ENCODE data around the gene TMCO1.
"Not testable (repeated sequence)": the region's sequence is repeated elsewhere in the genome, so short reads cannot be mapped to it uniquely, and the experiment has no call there.

TMCO1 gene

DNA sequence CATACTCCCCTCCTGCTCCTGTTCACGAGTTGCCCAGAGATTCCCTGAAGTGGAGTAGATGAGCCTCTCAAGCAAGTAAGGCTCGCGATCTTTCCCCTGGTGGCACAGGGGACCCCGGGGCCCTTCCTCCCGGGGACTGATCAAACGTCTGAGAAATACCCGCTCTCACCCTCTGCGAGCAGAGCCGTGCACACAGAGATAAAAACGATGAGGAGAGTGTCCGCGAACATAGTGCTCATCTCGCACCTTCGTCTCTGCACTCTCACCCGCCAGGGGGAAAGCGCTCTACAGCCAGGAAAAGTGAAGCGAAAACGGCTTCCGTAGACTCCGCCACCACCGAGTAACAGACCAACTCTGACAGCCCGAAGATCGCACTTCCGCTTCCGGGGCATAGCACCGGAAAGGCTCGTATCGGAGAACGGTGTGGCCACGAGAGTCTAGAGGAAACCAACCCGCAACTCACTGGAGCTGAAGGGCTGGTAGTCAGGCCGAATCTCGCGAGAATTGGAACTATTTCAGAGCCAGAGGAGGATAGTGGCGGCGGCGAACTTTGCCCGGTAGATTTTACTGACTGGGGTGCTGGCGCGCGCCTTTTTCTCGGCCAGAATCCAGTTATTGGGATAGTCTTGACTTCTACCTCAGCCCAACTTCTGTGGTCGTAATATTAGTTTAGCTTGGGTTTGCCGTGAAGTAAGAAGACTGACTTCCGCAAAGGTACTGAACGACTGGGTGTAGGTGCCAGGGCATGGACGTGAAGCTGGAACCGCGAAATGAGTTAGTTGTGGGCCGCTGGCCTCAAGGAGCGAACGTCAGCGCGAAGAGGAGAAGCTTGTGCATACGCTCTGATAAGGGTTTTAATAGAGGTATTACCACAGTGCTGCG lies at the start of gene TMCO1:
TSS of gene TMCO1 (minus strand) at position 356 of the 882 bp plus-strand sequence. CDS start at position 239, 117 bp downstream.
- DNase-seq = peak; percentile 90

GRCh38 chr1:165816826-165817497 lies 48.3 kb upstream of the TMCO1 start:
- DNase-seq = no peak

- DNase-seq = no peak
These were observed 47.5 kb upstream of the TMCO1 start for GRCh38 chr1:165816157-165816556.

GRCh38 chr1:165815725-165816124 lies 47.1 kb upstream of the TMCO1 start:
- no peak for DNase-seq

DNA sequence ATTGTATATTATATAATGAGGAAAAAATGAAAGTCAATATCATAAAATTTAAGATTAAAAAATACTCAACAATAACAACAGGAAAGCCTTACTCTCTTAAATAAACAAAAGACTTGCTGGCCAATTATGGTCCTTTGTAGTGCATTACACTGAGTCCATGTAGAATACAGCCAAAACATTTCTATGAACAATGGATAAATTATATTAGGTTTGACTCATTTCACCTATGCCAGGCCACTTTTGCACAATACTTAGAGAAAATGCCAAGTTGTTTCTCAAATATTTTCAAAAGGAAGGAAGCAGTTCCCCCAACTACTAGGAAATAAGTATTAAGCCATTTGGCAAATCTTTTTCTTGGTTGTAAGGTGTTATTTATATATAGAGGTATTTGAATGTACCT lies 38.9 kb upstream of the TMCO1 start:
- DNase-seq = no peak

GRCh38 chr1:165804513-165804912 lies 35.8 kb upstream of the TMCO1 start:
- DNase-seq = not testable (repeated sequence)

DNA sequence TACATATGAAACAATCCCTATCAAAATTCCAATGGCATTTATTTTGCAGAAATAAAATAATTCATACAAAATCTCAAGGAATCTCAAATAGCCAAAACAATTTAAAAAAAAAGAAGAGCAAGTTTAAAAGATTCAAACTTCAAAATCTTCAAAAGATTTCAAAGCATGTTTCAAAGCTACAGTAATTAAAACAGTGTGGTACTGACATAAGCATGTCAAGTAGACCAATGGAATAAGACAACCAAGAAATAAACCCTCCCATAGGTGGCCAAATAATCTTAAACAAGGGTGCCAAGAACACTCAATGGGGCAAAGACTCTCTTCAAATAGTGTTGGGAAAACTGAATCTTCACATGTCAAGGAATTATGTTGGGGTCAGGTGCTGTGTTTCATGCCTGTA lies 30.7 kb upstream of the TMCO1 start:
- DNase-seq = no peak

GRCh38 chr1:165795894-165796293 lies 27.2 kb upstream of the TMCO1 start:
- no peak for DNase-seq

- DNase-seq = no peak
These were observed 25.3 kb upstream of the TMCO1 start for GRCh38 chr1:165793951-165794350.

GRCh38 chr1:165787741-165788140 lies 19.1 kb upstream of the TMCO1 start:
- DNase-seq = no peak

GRCh38 chr1:165783519-165783918 lies 14.9 kb upstream of the TMCO1 start:
- DNase-seq = not testable (repeated sequence)

- DNase-seq = not testable (repeated sequence)
These were observed 9.5 kb upstream of the TMCO1 start for GRCh38 chr1:165778197-165778596.

DNA sequence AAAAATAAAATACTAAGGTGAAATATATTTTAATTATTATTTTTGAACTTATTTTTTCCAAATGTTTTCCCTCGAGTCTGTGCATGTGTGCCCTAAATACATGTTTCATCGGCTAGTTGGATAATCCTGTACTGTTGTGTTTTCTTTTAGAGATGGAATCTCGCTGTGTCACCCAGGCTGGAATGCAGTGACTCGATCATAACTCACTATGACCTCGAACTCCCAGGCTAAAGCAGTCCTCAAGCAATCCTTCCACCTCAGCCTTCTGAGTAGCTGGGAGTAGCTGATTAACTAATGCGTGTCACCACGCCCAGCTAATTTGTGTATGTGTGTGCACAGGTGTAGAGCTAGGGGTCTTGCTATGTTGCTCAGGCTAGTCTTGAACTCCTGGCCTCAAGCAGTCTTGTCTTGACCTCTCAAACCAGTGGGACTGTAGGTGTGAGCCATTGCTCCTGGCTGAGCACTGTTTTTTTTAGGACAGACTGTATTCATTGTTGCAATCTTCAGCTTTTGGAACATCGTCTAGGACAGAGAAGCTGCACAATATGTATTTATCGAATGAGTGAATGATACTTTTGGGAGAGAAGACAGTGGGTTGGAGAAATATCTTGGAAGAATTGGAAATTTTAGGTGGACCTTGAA lies 4.8 kb upstream of the TMCO1 start:
- DNase-seq = no peak

GRCh38 chr1:165772739-165773138 lies 4.1 kb upstream of the TMCO1 start:
- DNase-seq = no peak

DNA sequence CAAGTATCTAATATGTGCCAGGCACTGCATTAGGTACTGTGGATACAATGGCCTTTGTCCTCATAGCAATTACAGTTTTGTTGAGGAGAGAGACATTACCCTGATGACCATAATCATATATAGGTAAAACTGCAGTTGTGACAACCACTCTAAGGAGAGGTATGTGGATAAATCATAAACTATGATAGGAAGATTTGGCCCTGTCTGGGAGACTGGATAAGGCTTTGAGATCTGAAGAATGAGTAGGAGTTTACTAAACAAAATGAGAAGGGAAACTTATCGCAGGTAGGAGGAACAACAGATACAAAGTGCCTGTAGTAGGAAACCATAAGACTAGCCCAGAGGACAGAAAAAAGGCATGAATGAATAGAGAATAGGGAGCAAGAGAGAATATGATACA lies 4.4 kb downstream of the TMCO1 start:
- no peak for DNase-seq

GRCh38 chr1:165763442-165763841 lies 5.2 kb downstream of the TMCO1 start:
- no peak for DNase-seq

DNA sequence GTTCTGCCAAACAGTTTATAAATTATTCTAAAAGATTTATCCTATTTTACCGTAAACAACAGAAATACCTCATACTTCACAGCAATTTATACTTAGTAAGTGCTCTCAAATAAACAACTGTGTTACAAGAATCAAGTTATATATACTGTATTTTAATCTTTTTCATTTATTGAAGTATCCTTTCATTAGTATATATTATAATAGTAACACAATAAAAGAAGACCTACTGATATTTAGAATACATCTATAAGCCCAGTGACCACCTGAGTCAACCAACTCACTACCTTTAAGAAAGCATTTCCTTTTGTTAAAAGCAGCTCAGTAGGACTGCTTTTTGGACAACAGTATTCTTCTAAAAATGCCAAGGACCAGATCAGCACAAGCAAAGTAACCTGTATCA lies 5.9 kb downstream of the TMCO1 start:
- DNase-seq = no peak

DNA sequence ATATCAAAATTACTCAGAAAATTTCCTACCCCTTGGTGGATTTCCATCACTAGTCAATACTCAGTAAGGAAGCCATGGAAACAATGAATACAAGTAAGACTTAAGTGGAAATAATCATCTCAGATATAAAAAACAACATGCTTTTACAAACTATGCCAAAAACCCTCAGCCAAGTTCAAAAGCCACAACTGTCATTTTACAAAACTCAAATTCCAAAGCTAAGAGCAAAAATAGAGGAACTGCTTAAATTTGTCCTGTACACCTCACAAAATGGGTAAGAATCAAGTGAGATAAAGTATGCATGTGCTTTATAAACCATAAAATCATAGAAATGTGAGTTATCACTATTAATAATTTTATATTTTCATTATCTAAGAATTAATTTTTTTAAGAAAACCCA lies 9.6 kb downstream of the TMCO1 start:
- DNase-seq = no peak

DNA sequence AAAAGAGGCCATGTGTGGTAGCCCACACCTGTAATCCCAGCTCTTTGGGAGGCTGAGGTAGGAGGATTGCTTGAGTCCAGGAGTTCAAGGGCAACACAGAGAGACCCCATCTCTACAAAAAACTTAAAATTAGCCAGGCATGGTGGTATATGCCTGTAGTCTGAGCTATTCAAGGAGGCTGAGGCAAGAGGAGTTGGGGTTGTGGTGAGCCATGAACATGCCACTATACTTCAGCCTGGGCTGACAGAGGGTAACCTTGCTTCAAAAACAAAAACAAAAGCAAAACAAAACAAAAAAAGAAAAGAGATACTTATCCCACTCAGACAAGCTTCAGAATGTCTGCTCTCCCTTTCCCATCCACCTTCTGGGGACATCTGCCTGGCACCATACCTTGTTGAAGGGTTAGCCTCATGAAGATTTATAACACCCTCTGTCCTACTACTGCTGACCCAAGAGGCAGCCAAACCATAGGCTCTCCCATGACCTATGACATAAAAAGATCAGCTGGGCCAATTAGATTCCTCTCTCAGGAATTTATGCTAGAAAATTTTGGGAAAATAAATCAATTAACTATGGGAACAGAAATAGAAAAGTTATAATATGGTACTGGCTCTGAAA lies 13.2 kb downstream of the TMCO1 start:
- no peak for DNase-seq

DNA sequence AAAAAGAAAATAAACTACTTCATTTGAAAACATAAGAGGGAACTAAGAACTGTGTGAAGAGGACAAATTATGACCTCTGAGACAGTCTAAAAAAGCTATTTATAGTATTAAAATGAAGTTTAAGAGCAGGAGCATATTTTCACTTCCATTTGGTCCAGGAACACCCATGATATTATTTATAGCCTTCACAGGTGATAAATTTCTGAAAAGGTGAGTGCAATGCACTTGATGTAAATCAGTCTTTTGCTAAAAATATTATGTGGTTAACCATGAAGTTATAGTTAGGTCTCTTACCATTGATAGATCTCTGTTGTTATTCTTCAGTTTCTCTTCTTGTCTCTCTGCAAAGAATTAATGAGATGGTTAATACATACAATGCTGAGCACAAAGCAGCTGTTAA lies 14.7 kb downstream of the TMCO1 start:
- DNase-seq = no peak

DNA sequence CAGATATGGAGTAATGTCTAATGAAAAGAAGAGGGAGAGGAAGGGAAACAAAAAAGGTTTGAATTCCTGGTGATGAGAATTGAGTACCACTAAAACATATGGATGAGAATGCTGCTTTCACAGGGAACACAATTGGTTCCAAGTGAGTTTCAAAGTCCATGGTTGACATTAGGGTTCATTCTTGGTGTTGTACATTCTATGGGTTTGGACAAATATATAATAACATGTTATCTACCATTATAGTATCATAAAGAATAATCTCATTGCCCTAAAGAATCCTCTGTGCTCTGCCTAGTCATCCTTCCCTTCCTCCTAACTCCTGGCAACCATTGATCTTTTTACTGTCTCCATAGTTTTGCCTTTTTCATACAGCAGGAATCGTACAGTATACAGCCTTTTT lies 20.1 kb downstream of the TMCO1 start:
- no peak for DNase-seq

DNA sequence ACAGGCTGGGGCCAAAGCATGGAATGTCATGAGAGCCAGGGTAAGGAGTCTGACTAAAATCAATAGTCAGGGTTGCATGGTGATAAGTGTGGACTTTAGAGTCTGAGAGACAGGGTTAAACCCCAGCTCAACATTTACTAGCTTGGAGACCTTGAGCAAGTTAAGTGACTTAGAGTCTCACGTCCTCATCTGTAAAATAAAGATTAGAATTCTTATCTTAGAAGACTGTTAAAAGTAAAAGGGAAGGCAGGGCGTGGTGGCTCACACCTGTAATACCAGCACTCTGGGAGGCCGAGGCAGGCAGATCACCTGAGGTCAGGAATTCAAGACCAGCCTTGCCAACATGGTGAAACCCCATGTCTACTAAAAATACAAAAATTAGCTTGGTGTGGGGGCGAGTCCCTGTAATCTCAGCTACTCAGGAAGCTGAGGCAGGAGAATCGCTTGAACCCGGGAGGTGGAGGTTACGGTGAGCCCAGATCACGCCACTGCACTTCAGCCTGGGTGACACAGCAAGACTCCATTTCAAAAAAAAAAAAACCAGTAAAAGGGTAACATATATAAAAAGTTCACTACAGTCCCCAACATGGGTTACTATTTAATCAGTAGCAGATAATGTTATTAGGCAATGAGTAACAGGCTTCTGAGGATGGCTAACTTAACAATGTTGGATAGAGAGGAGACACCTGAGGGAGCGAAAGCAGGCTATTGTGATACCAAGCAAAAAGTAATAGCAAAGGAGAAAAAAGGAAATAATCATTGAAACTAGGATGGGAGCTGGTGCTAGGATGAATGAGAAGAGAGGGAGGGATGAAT lies 20.8 kb downstream of the TMCO1 start:
- no peak for DNase-seq

Measured in NCI-H1417 treated with DMSO at 0.1 percent for 48 hours (cell line).